Endodermal cell (in vitro differentiated cells): ENCODE results near the gene ELFN2. TPM values are rescaled to one million over a fixed set of nuclear protein-coding genes. Genes with fewer than 3 reads are reported as not detected.
A peak's percentile ranks its signal among the peaks of the same experiment; 100 is the strongest.

Source experiments
- DNase-seq: peaks from one replicate; pipeline ENCODE4 v3.0.0-alpha.2; 2017
- H3K27ac ChIP-seq: 2 replicates; pipeline ENCODE4 v1.5.1; 2013; ENCODE audit warnings: mild to moderate bottlenecking, low read depth, low read length, moderate library complexity
- H3K27me3 ChIP-seq: 2 replicates; pipeline ENCODE4 v1.6.1; 2013; ENCODE audit warnings: mild to moderate bottlenecking, low read length, moderate library complexity; ENCODE audit not compliant: insufficient read depth, control insufficient read depth, poor library complexity, severe bottlenecking
- H3K36me3 ChIP-seq: 2 replicates; pipeline ENCODE4 v1.7.0; 2013; ENCODE audit warnings: mild to moderate bottlenecking, low read length, moderate library complexity; ENCODE audit not compliant: control insufficient read depth, insufficient read depth
- H3K4me1 ChIP-seq: one replicate; pipeline ENCODE4 v1.7.0; 2013; ENCODE audit warnings: low read length; ENCODE audit not compliant: control insufficient read depth, insufficient read depth
- H3K4me3 ChIP-seq: 2 replicates; pipeline ENCODE4 v1.5.1; 2013; ENCODE audit warnings: mild to moderate bottlenecking, low read length, moderate library complexity
- H3K9ac ChIP-seq: 2 replicates; pipeline ENCODE4 v1.6.1; 2013; ENCODE audit warnings: mild to moderate bottlenecking, low read length, moderate library complexity; ENCODE audit not compliant: poor library complexity, severe bottlenecking; ENCODE audit errors: extremely low read depth
- H3K9me3 ChIP-seq: 2 replicates; pipeline ENCODE4 v1.6.1; 2013; ENCODE audit warnings: mild to moderate bottlenecking, low read length, moderate library complexity; ENCODE audit not compliant: control insufficient read depth
- H3K27ac Mint-ChIP-seq: 2 replicates; pipeline ENCODE4 v1.8.0; 2020; ENCODE audit warnings: mixed read lengths
- H3K27me3 Mint-ChIP-seq: 2 replicates; pipeline ENCODE4 v1.8.0; 2021; ENCODE audit warnings: mild to moderate bottlenecking, mixed read lengths; ENCODE audit not compliant: insufficient read depth
- H3K36me3 Mint-ChIP-seq: 2 replicates; pipeline ENCODE4 v1.8.0; 2020; ENCODE audit warnings: low read depth, mixed read lengths
- H3K4me1 Mint-ChIP-seq: 2 replicates; pipeline ENCODE4 v1.8.0; 2020; ENCODE audit warnings: mixed read lengths
- H3K4me3 Mint-ChIP-seq: 2 replicates; pipeline ENCODE4 v1.8.0; 2020; ENCODE audit warnings: mild to moderate bottlenecking, moderate library complexity, mixed read lengths
- H3K9me3 Mint-ChIP-seq: 2 replicates; pipeline ENCODE4 v1.8.0; 2020; ENCODE audit warnings: mild to moderate bottlenecking, mixed read lengths
- CTCF ChIP-seq: fragments of 200-600 bp; sonication (generic); conservative IDR thresholded peaks from 2 replicates; pipeline ENCODE4 v1.5.0; 2021; ENCODE audit warnings: antibody characterized with exemption, mild to moderate bottlenecking
- WGBS, 2 experiments: methylation state at CpG; one replicate each; pipeline versions ENCODE4 v1.1.5 to v1.1.7; 2013; ENCODE audit warnings: missing lambda C conversion rate in 2 of 2, mixed read lengths in 1 of 2; ENCODE audit not compliant: insufficient coverage in 1 of 2, insufficient read length in 1 of 2; 5-methylcytosine and 5-hydroxymethylcytosine counted together
- total RNA-seq, 2 donors: library from RNA; stranded (reverse); fragmentation: NEBNext Ultra II Directional in 1 of 2; extraction: Animal tissue kit (Norgen Biotek cat#: 25700) in 1 of 2; gene quantifications; 2 replicates in 1 of 2; 3 replicates in 1 of 2; pipeline ENCODE4 v1.2.1, GENCODE V29; 2021

ELFN2 gene
- total RNA-seq, 2 donors from 2014 or later = 0.40 to 0.46 TPM

GRCh38 chr22:37439347-37439746 lies 12.1 kb upstream of the ELFN2 start:
- DNase-seq = no peak
- H3K27me3 Mint-ChIP-seq = peaks cover 14% of the 10 kb centered on the region
- no peak for TF ChIP-seq CTCF
- H3K36me3 Mint-ChIP-seq = no peaks in the 10 kb centered on the region
- no peak overlapping the region for H3K27ac ChIP-seq
- H3K4me1 Mint-ChIP-seq = no peaks in the 10 kb centered on the region
- H3K9ac ChIP-seq = no peak overlapping the region
- no peaks in the 10 kb centered on the region for H3K36me3 ChIP-seq
- H3K27me3 ChIP-seq = no peaks in the 10 kb centered on the region
- H3K9me3 Mint-ChIP-seq = peaks cover 11% of the 10 kb centered on the region
- no peak overlapping the region for H3K4me3 Mint-ChIP-seq
- H3K4me1 ChIP-seq = no peaks in the 10 kb centered on the region
- 91 to 96% methylated on average over 3 to 5 of the region's 5 CpGs for WGBS, 2 experiments
- H3K4me3 ChIP-seq = no peak overlapping the region
- H3K9me3 ChIP-seq = no peaks in the 10 kb centered on the region
- H3K27ac Mint-ChIP-seq = no peak overlapping the region

- H3K27ac ChIP-seq = no peak overlapping the region
- H3K27me3 ChIP-seq = no peaks in the 10 kb centered on the region
- no peak overlapping the region for H3K4me3 ChIP-seq
- Mint-ChIP-seq H3K27ac (no peak overlapping the region), H3K27me3 (peaks cover 10% of the 10 kb centered on the region), H3K4me1 (no peaks in the 10 kb centered on the region), H3K9me3 (peaks cover 9% of the 10 kb centered on the region), H3K36me3 (no peaks in the 10 kb centered on the region), H3K4me3 (no peak overlapping the region)
- no peaks in the 10 kb centered on the region for H3K9me3 ChIP-seq
- no peak overlapping the region for H3K9ac ChIP-seq
- no peaks in the 10 kb centered on the region for H3K4me1 ChIP-seq
- H3K36me3 ChIP-seq = no peaks in the 10 kb centered on the region
- 93 to 98% methylated on average over 3 to 5 of the region's 5 CpGs for WGBS, 2 experiments
- no peak for DNase-seq
- TF ChIP-seq CTCF = no peak
Observed at GRCh38 chr22:37435970-37436603, 8.8 kb upstream of the ELFN2 start.

- Histone ChIP-seq H3K9ac (no peak overlapping the region), H3K4me3 (no peak overlapping the region), H3K36me3 (no peaks in the 10 kb centered on the region), H3K27me3 (peaks cover 3% of the 10 kb centered on the region), H3K9me3 (no peaks in the 10 kb centered on the region), H3K4me1 (no peaks in the 10 kb centered on the region), H3K27ac (no peak overlapping the region)
- Mint-ChIP-seq H3K9me3 (peaks cover 1% of the 10 kb centered on the region), H3K4me1 (no peaks in the 10 kb centered on the region), H3K36me3 (no peaks in the 10 kb centered on the region), H3K27me3 (peaks cover 10% of the 10 kb centered on the region), H3K27ac (no peak overlapping the region), H3K4me3 (no peak overlapping the region)
- DNase-seq = peak; percentile 50
- 58 to 79% methylated on average over 4 to 11 of the region's 11 CpGs for WGBS, 2 experiments
- TF ChIP-seq CTCF = no peak
Observed at GRCh38 chr22:37433786-37434185, 6.5 kb upstream of the ELFN2 start.
